Central memory CD8-positive, alpha-beta T cell (primary cell): ENCODE data around the gene C19orf53.
A peak's percentile ranks its signal among the peaks of the same experiment; 100 is the strongest.

Experiments used
- ATAC-seq: fragments of 150-1000 bp; cut with Tn5 transposase; replicated peaks from 2 replicates; pipeline ENCODE4 v1.10.0; 2022; ENCODE audit warnings: mild to moderate bottlenecking, moderate FRiP score, moderate number of reproducible peaks; ENCODE audit not compliant: poor library complexity, severe bottlenecking; ENCODE audit errors: extremely low read depth
- DNase-seq, 2 donors: peaks; one replicate each; pipeline ENCODE4 v3.0.0; 2021; ENCODE audit warnings: low spot score in 2 of 2
- H3K27ac Mint-ChIP-seq: one replicate; pipeline ENCODE4 v1.8.0; 2022; ENCODE audit warnings: low read depth, mild to moderate bottlenecking, moderate library complexity, mixed read lengths
- H3K27me3 Mint-ChIP-seq: one replicate; pipeline ENCODE4 v1.8.0; 2022; ENCODE audit warnings: mixed read lengths
- H3K36me3 Mint-ChIP-seq: one replicate; pipeline ENCODE4 v1.8.0; 2022; ENCODE audit warnings: mild to moderate bottlenecking, moderate library complexity, mixed read lengths; ENCODE audit not compliant: insufficient read depth
- H3K4me1 Mint-ChIP-seq: one replicate; pipeline ENCODE4 v1.8.0; 2022; ENCODE audit warnings: mixed read lengths
- H3K4me3 Mint-ChIP-seq: one replicate; pipeline ENCODE4 v1.8.0; 2022; ENCODE audit warnings: mild to moderate bottlenecking, moderate library complexity, mixed read lengths
- H3K9me3 Mint-ChIP-seq: one replicate; pipeline ENCODE4 v1.8.0; 2022; ENCODE audit warnings: mixed read lengths

C19orf53 gene

DNA sequence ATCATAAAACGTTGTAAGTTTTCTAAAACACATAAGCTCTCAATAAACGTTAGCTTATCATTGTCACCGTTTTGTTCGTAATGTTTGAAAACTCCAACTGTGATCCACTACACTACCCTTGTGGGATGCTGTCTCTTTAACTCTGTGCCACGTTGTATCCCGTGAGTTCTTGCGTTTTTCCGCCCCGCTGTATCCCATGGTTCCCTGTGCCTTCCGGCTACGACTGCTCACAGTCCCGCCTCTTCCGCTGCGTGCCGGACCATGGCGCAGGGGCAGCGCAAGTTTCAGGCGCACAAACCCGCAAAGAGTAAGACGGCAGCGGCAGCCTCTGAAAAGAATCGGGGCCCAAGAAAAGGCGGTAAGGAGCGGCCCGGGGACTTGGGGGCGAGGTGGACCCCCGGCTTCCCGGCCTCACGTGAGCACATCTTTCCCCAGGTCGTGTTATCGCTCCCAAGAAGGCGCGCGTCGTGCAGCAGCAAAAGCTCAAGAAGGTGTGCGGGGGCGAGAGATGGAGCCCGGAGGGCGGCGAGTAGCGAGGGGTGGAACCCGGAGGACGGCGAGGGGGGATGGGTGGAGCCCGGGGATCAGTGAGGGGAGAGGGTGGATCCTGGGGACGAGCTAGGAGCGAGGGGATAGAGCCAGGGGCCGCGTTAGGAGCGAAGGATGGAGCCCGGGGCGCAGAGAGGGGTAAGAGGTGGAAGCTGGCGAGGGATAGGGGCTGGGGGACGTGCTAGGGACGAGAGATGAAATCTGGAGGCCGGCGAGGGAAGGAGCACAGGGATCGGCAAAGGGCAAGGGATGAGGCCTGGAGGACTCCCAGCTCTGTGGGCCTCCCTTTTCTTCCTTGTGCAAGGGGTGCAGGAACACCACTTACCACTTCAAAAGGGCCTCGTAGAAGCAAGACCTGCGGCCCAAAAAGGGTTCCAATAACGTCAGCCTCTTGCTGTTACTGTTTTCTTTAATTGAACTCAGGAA, at the start of gene C19orf53:
C19orf53 (plus strand) TSS at position 240 of the 975 bp plus-strand sequence; CDS start at position 262, 22 bp downstream.
- peak within 1 kb of the TSS; percentile 98 for H3K4me3 Mint-ChIP-seq
- H3K4me1 Mint-ChIP-seq: peaks cover 30% of the 10 kb centered on the region
- peak; percentile 97 for ATAC-seq
- H3K9me3 Mint-ChIP-seq: no peaks in the 10 kb centered on the region
- H3K36me3 Mint-ChIP-seq: peaks cover 25% of the 10 kb centered on the region
- H3K27me3 Mint-ChIP-seq: no peaks in the 10 kb centered on the region
- DNase-seq: peak; percentile 69
- H3K27ac Mint-ChIP-seq: peak within 1 kb of the TSS; percentile 97

DNA sequence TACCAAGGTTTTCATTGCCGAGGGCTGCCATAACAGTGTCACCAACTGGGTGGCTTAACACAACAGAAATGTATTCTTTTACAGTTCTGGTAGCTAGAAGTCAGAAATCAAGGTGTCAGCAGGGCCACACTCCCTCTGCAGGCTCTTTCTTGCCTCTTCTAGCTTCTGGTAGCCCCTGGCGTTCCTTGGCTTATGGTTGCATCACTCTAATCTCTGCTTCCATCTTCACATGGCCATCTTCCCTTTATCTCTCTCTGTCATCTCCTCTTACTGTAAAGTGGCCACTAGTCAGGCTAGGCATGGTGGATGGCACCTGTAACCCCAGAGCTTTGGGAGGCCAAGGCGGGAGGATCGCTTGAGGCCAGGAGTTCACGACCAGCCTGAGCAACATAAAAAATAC, 47.9 kb upstream of the C19orf53 start:
- Mint-ChIP-seq H3K9me3 (no peaks in the 10 kb centered on the region), H3K27ac (no peak overlapping the region), H3K4me3 (no peak overlapping the region), H3K4me1 (peaks cover 9% of the 10 kb centered on the region), H3K27me3 (peaks cover 10% of the 10 kb centered on the region), H3K36me3 (no peaks in the 10 kb centered on the region)
- ATAC-seq (no peak), DNase-seq (no peak)

DNA sequence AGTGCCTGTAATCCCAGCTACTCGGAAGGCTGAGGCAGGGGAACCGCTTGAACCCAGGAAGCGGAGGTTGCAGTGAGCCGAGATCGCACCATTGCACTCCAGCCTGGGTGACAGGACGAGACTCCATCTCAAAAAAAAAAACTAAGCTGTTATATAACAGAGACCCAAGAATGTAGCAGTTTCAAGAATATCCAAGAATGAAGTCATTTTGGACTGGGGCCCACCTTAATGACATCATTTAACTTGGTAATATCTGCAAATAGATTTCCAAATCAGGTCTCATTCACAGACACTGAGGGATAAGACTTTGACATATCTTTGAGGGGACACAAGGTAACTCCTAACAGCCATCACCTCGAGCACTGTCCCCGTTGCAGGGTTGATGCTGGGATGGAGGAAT, 46.5 kb upstream of the C19orf53 start:
- Mint-ChIP-seq H3K36me3 (no peaks in the 10 kb centered on the region), H3K4me3 (no peak overlapping the region), H3K9me3 (no peaks in the 10 kb centered on the region), H3K27ac (no peak overlapping the region), H3K27me3 (peaks cover 10% of the 10 kb centered on the region), H3K4me1 (peaks cover 11% of the 10 kb centered on the region)
- DNase-seq (no peak), ATAC-seq (no peak)

DNA sequence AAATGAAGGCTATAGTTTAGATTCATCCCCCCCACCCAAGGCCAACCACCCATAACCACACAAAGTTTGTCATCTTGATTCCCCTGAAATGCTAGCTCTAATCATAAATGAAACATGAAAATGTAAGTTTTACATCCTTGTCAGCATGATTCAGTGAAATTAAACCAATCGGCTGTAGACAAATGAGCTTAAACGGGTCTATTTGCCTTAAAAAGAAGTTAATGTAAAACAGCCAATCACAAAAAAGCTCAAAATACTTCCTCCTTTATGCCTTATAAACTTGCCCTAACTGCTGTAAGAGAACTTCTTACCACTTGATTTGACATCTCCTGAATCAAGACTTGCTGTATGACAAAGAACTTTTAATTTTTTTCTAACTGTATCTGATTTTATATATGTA, 44.4 kb upstream of the C19orf53 start:
- Mint-ChIP-seq H3K27ac (no peak overlapping the region), H3K36me3 (no peaks in the 10 kb centered on the region), H3K27me3 (peaks cover 3% of the 10 kb centered on the region), H3K4me3 (no peak overlapping the region), H3K4me1 (peaks cover 11% of the 10 kb centered on the region), H3K9me3 (no peaks in the 10 kb centered on the region)
- DNase-seq (no peak), ATAC-seq (no peak)

DNA sequence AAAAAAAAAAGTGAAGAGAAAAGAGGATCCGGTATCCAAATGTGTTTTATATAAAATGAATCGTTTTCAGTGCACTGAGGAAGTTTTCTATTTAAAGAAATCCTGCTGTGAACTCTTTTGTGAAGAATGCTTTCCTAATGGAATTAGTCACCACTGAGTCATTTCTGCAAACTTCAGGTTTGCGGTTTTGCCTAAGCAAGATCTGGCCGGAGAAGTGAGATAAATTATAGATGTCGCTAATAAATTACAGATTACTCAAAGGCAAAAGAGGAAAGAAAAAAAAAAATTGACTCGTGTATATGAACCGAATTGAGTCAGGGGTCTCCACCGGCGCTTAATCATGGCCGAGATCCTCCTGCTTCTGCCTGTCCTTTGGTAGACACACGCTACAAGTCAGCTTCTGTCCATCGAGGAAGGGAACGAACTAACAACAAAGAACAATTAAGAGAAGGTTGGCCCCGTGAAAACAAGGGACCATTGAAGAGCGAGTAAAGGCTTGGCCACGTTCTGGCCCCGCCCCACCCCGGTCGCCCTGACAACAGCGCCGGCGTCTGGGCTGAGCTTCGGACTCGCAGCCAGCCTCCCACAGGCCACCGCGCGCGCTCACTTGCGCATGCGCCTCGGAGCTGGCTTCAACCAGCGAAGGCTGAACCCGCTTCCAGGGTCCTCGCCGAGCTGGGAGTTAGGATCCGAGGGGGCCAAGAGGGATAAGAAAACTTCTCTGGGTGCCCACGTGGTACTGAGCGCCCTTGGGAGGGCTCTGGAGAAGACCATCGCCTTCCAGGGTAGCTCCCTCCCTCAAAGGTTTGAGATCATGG, 42.9 kb upstream of the C19orf53 start:
- H3K9me3 Mint-ChIP-seq: no peaks in the 10 kb centered on the region
- peaks cover 11% of the 10 kb centered on the region for H3K4me1 Mint-ChIP-seq
- peak; percentile 100 for ATAC-seq
- peaks cover 2% of the 10 kb centered on the region for H3K36me3 Mint-ChIP-seq
- DNase-seq: peak; percentile 89 to 90
- no peaks in the 10 kb centered on the region for H3K27me3 Mint-ChIP-seq
- peak overlapping the region; percentile 90 for H3K27ac Mint-ChIP-seq
- H3K4me3 Mint-ChIP-seq: peak overlapping the region; percentile 83

DNA sequence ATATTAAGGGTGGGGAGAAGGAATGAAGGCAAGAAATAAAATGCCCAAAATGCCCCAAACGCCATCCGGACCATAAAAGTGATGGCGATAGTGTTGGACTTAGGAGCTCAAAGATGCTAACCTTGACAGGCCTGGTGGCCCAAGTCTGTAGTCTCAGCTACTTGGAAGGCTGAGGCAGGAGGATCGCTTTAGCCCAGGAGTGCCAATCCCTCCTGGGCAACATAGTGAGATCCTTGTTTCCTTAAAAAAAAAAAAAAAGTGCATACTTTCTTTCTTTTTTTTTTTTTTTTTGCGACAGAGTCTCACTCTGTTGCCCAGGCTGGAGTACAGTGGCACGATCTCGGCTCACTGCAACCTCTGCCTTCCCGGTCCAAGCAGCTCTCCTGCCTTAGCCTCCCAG, 41.9 kb upstream of the C19orf53 start:
- DNase-seq (no peak), ATAC-seq (no peak)
- no peaks in the 10 kb centered on the region for H3K9me3 Mint-ChIP-seq
- peaks cover 11% of the 10 kb centered on the region for H3K4me1 Mint-ChIP-seq
- H3K4me3 Mint-ChIP-seq: peak overlapping the region; percentile 83
- H3K36me3 Mint-ChIP-seq: peaks cover 4% of the 10 kb centered on the region
- no peak overlapping the region for H3K27ac Mint-ChIP-seq
- H3K27me3 Mint-ChIP-seq: no peaks in the 10 kb centered on the region

DNA sequence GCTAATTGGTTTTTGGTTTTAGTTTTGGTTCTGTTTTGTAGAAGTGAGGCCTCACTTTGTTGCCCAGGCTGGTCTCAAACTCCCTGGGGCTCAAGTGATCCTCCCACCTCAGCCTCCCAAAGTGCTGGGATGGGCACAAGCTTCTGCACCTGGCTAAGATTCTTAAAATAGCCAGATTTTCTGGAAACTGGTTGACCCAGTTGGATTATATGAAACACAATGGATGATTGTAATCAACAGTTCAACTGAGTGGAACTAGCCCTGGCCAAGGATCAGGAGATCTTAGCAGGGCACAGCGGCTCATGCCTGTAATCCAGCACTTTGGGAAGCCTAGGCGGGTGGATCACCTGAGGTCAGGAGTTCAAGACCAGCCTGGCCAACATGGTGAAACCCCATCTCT, 39.5 kb upstream of the C19orf53 start:
- no peak for ATAC-seq
- DNase-seq: no peak
- Mint-ChIP-seq H3K36me3 (peaks cover 4% of the 10 kb centered on the region), H3K4me1 (peaks cover 11% of the 10 kb centered on the region), H3K27me3 (no peaks in the 10 kb centered on the region), H3K27ac (no peak overlapping the region), H3K4me3 (no peak overlapping the region), H3K9me3 (no peaks in the 10 kb centered on the region)

DNA sequence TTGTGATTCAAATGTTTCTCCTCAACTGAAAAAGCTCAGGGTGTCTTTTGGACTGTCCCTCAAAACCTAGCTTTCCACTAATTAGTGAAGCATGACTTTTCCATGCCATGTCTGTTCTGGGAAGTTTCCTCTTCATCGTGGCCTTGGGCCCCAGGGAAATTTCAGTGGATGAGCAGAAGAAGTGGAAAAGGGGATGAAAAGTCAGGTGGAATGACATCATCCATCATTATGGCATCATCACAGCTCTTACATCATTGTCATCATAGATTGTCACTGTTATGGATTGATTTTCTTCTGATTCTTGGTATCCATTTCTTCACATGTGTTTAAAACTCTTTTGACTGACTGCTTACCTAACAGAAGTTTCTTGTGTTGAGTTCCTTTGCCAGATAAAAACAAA, 36.2 kb upstream of the C19orf53 start:
- DNase-seq (no peak), ATAC-seq (no peak)
- Mint-ChIP-seq H3K27me3 (no peaks in the 10 kb centered on the region), H3K4me1 (no peaks in the 10 kb centered on the region), H3K4me3 (no peak overlapping the region), H3K9me3 (no peaks in the 10 kb centered on the region), H3K27ac (no peak overlapping the region), H3K36me3 (peaks cover 4% of the 10 kb centered on the region)

DNA sequence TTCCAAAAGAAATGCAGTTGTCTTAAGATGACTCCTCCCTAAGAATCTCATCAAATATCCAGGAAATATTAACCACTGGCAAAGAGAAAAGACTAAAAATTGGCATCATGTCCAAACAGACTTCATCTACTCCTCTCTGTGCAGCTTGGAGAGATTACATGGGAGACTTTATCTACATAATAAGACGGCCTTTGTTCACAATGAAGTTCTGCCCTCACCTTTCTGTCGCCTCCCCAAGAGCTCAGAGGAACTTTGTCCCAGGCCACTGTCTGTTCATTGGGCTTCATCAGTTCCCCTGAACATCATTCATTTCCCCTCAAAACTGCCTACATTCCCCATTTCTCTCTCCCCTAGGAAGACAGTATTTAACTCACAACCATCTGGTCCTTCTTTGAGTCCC, 32.4 kb upstream of the C19orf53 start:
- H3K9me3 Mint-ChIP-seq: no peaks in the 10 kb centered on the region
- ATAC-seq: no peak
- H3K27me3 Mint-ChIP-seq: no peaks in the 10 kb centered on the region
- no peak overlapping the region for H3K4me3 Mint-ChIP-seq
- no peak overlapping the region for H3K27ac Mint-ChIP-seq
- H3K4me1 Mint-ChIP-seq: peaks cover 1% of the 10 kb centered on the region
- peaks cover 2% of the 10 kb centered on the region for H3K36me3 Mint-ChIP-seq
- DNase-seq: no peak

DNA sequence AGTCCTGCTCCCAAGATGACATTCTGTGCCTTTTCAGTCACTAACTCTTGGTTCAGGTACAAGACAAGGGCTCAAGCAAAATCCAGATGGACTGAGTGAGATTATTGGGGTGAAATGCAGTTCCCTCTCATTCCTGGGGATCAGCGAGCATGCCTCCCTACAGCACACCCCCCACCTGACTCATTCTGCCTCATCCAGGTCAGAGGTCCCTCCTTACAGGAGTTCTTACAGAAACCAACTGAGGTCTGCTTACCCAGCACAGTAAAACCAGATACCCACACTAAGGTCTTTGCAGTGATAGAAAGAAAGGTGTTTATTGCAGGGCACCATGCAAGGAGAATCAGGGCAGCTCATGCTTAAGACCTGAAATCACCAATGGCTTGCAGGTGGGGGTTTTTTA, 31.5 kb upstream of the C19orf53 start:
- H3K9me3 Mint-ChIP-seq: no peaks in the 10 kb centered on the region
- ATAC-seq: no peak

DNA sequence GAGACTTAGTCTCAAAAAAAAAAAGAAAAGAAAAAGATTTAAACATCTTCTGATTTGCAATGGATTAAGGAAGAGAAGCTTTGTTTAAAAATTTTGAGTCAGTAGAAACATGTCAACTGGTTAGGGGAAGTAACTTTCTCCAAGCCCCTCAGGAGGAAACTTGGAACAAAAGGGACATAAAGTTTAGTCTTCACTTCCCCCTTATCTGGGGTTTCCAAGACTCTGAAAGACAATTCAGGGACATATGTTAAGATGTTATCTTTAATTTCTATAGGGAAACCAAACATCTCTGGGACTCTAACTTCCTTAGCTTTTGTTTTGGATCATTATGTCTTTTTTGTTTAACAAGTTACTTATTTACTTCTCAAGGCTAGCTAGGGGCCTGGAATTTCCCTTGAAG, 30.1 kb upstream of the C19orf53 start:
- DNase-seq (no peak), ATAC-seq (no peak)
- Mint-ChIP-seq H3K4me1 (peaks cover 15% of the 10 kb centered on the region), H3K9me3 (no peaks in the 10 kb centered on the region), H3K27me3 (no peaks in the 10 kb centered on the region), H3K36me3 (peaks cover 11% of the 10 kb centered on the region), H3K4me3 (no peak overlapping the region), H3K27ac (no peak overlapping the region)

More for the DNA sequence above, 31.5 kb upstream of the C19orf53 start:
- Mint-ChIP-seq H3K4me3 (no peak overlapping the region), H3K36me3 (peaks cover 6% of the 10 kb centered on the region), H3K27ac (no peak overlapping the region), H3K4me1 (peaks cover 6% of the 10 kb centered on the region), H3K27me3 (no peaks in the 10 kb centered on the region)
- DNase-seq: no peak

DNA sequence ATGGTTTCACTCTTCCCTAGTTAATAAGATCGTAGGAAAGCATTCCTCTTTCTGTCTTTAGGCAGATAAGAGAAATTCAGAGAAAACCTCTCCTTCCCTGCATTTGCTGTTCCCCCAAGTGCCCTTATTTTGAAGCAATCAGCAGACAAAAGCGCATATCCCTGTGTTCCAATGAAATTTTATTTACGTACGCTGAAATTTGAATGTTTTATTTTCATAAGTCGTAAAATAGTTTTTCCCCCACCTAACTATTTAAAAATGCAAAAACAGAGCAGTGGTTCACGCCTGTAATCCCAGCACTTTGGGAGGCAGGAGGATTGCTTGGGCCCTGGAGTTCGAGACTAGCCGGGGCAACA, 27.2 kb upstream of the C19orf53 start:
- peak overlapping the region; percentile 86 for H3K27ac Mint-ChIP-seq
- peaks cover 19% of the 10 kb centered on the region for H3K36me3 Mint-ChIP-seq
- DNase-seq: no peak
- peaks cover 29% of the 10 kb centered on the region for H3K4me1 Mint-ChIP-seq
- peak overlapping the region; percentile 83 for H3K4me3 Mint-ChIP-seq
- ATAC-seq: no peak
- H3K9me3 Mint-ChIP-seq: no peaks in the 10 kb centered on the region
- no peaks in the 10 kb centered on the region for H3K27me3 Mint-ChIP-seq
